Adrenal gland (tissue), 5 donors: ENCODE measurements around the gene KRTAP4-2.

Experiments
- CTCF ChIP-seq, 6 experiments: fragments of 450-650 bp in 4 of 6; fragments of 200-600 bp in 2 of 6; sonication (generic) in 1 of 6; IDR thresholded peaks; 1 replicate in 5 of 6; 2 replicates in 1 of 6; pipeline versions ENCODE4 v1.5.1 to v1.8.0; 2016 to 2021; ENCODE audit warnings: antibody characterized with exemption in 6 of 6, mild to moderate bottlenecking in 2 of 6, moderate library complexity in 1 of 6
- POLR2A ChIP-seq, 2 donors: fragments of 450-650 bp; IDR thresholded peaks; one replicate each; pipeline ENCODE4 v1.6.1; 2017; ENCODE audit warnings: antibody characterized with exemption in 2 of 2, mild to moderate bottlenecking in 2 of 2, moderate library complexity in 1 of 2
- donor health status: DM: no; HTN: no; CAD: no.

GRCh38 chr17:41141361-41141760 lies 36.7 kb downstream of the KRTAP4-2 start:
- no peak for TF ChIP-seq CTCF (IDR thresholded peaks at IDR 0.05)
- no peak for TF ChIP-seq POLR2A (IDR thresholded peaks at IDR 0.05)
